B cell (primary cell): Measurements from ENCODE around the gene FSCN2.

Experiments
- EZH2 ChIP-seq: IDR thresholded peaks from 2 replicates; pipeline ENCODE4 v1.6.1; 2012; ENCODE audit warnings: borderline replicate concordance, low read depth, mild to moderate bottlenecking, moderate library complexity, low read length; ENCODE audit not compliant: insufficient read depth, poor library complexity, severe bottlenecking
- TF ChIP-seq, protein P1 (sequence below): fragments of 200-600 bp; IDR thresholded peaks from one replicate; pipeline ENCODE4 v1.8.0; 2022; ENCODE audit warnings: antibody characterized with exemption, mild to moderate bottlenecking

DNA sequence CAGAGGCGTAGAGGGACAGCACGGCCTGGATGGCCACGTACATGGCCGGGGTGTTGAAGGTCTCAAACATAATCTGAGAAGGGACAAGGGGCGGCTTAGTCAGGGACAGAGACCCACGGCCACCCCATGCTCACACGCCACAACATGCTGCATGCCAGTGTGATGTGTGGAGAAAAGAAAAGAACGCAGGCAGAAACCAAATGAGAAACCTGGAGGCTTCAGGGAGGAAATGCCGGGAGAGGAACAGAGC, 16.7 kb upstream of the FSCN2 start:
- TF ChIP-seq EZH2, result no peak
- TF ChIP-seq, protein P1, sequence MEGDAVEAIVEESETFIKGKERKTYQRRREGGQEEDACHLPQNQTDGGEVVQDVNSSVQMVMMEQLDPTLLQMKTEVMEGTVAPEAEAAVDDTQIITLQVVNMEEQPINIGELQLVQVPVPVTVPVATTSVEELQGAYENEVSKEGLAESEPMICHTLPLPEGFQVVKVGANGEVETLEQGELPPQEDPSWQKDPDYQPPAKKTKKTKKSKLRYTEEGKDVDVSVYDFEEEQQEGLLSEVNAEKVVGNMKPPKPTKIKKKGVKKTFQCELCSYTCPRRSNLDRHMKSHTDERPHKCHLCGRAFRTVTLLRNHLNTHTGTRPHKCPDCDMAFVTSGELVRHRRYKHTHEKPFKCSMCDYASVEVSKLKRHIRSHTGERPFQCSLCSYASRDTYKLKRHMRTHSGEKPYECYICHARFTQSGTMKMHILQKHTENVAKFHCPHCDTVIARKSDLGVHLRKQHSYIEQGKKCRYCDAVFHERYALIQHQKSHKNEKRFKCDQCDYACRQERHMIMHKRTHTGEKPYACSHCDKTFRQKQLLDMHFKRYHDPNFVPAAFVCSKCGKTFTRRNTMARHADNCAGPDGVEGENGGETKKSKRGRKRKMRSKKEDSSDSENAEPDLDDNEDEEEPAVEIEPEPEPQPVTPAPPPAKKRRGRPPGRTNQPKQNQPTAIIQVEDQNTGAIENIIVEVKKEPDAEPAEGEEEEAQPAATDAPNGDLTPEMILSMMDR, result no peak
